NCI-H2227 (cell line): Measurements from ENCODE around the gene APBA2.
A peak's percentile ranks its signal among the peaks of the same experiment; 100 is the strongest.
"Not testable (repeated sequence)": the region's sequence is repeated elsewhere in the genome, so short reads cannot be mapped to it uniquely, and the experiment has no call there.

Experiments
- DNase-seq: peaks from one replicate; lab custom pipeline; 2025; ENCODE audit not compliant: unreplicated experiment; lab: John Stamatoyannopoulos, UW

The APBA2 gene

GRCh38 chr15:28995705-28996104 lies 109.9 kb downstream of the APBA2 start:
- DNase-seq: no peak

- DNase-seq: no peak
Observed at GRCh38 chr15:28996289-28996688, 110.5 kb downstream of the APBA2 start.

GRCh38 chr15:28996953-28997352 lies 111.2 kb downstream of the APBA2 start:
- no peak for DNase-seq

- no peak for DNase-seq
Observed at GRCh38 chr15:28997791-28998190, 112.0 kb downstream of the APBA2 start.

- no peak for DNase-seq
Observed at GRCh38 chr15:28998511-28998910, 112.7 kb downstream of the APBA2 start.

GRCh38 chr15:29003191-29003839 lies 117.5 kb downstream of the APBA2 start:
- DNase-seq: no peak

GRCh38 chr15:29003840-29004233 lies 118.1 kb downstream of the APBA2 start:
- DNase-seq: no peak

GRCh38 chr15:29005931-29006330 lies 120.2 kb downstream of the APBA2 start:
- DNase-seq: no peak

- DNase-seq: no peak
Observed at GRCh38 chr15:29008846-29009245, 123.1 kb downstream of the APBA2 start.

GRCh38 chr15:29012097-29012496 lies 126.3 kb downstream of the APBA2 start:
- DNase-seq: no peak

GRCh38 chr15:29014493-29014892 lies 128.7 kb downstream of the APBA2 start:
- DNase-seq: no peak

- no peak for DNase-seq
Observed at GRCh38 chr15:29016518-29016917, 130.7 kb downstream of the APBA2 start.

GRCh38 chr15:29018120-29018805 lies 132.5 kb downstream of the APBA2 start:
- peak; percentile 20 for DNase-seq

GRCh38 chr15:29018995-29019976 lies 133.5 kb downstream of the APBA2 start:
- no peak for DNase-seq

GRCh38 chr15:29021857-29022256 lies 136.1 kb downstream of the APBA2 start:
- no peak for DNase-seq

- no peak for DNase-seq
Observed at GRCh38 chr15:29024662-29025061, 138.9 kb downstream of the APBA2 start.

GRCh38 chr15:29025411-29025810 lies 139.6 kb downstream of the APBA2 start:
- not testable (repeated sequence) for DNase-seq

- DNase-seq: not testable (repeated sequence)
Observed at GRCh38 chr15:29028158-29028557, 142.4 kb downstream of the APBA2 start.

GRCh38 chr15:29029651-29030195 lies 143.9 kb downstream of the APBA2 start:
- no peak for DNase-seq

GRCh38 chr15:29031502-29032228 lies 145.9 kb downstream of the APBA2 start:
- no peak for DNase-seq

GRCh38 chr15:29032229-29032625 lies 146.5 kb downstream of the APBA2 start:
- DNase-seq: no peak
